Fibroblast of villous mesenchyme (primary cell): Measurements from ENCODE around the gene SGMS2. TPM values are rescaled to one million over a fixed set of nuclear protein-coding genes. Genes with fewer than 3 reads are reported as not detected.

Experiments
- DNase-seq: peaks from one replicate; pipeline ENCODE4 v3.0.0-alpha.2; 2010; ENCODE audit warnings: low read depth
- H3K4me3 ChIP-seq: 2 replicates; pipeline ENCODE4 v1.5.1; 2011; ENCODE audit warnings: low read depth, mild to moderate bottlenecking, low read length
- total RNA-seq: library from RNA; depleted of rRNA; stranded (reverse); fragments of >200 nt; gene quantifications from 2 replicates; pipeline ENCODE4 v1.2.3, GENCODE V29; 2012
- TF ChIP-seq, protein P1 (sequence below): IDR thresholded peaks from 2 replicates; pipeline ENCODE4 v1.5.1; 2012; ENCODE audit warnings: low read depth, mild to moderate bottlenecking, low read length; ENCODE audit not compliant: insufficient read depth

Gene SGMS2
- total RNA-seq, 1 donor: 186 TPM

DNA sequence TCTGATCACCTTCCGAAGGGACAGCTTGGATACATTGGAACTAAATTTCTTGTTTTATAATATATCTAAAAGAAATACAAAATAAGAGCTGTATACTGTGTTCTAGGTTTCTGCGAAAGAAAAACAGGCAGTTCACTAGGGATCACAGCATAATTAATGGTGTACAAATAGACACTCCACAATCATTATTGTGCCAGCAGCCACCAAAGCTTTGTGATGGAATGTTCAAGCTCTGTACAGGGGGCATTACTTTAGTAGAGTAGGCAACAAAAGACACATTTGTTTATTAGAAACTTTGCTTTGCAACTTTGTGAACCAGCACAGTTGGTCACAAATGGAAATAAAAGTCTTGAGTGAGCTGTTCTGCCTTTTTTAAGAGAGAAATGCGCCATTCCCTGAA lies 49.3 kb downstream of the SGMS2 start:
- TF ChIP-seq, protein P1, sequence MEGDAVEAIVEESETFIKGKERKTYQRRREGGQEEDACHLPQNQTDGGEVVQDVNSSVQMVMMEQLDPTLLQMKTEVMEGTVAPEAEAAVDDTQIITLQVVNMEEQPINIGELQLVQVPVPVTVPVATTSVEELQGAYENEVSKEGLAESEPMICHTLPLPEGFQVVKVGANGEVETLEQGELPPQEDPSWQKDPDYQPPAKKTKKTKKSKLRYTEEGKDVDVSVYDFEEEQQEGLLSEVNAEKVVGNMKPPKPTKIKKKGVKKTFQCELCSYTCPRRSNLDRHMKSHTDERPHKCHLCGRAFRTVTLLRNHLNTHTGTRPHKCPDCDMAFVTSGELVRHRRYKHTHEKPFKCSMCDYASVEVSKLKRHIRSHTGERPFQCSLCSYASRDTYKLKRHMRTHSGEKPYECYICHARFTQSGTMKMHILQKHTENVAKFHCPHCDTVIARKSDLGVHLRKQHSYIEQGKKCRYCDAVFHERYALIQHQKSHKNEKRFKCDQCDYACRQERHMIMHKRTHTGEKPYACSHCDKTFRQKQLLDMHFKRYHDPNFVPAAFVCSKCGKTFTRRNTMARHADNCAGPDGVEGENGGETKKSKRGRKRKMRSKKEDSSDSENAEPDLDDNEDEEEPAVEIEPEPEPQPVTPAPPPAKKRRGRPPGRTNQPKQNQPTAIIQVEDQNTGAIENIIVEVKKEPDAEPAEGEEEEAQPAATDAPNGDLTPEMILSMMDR: no peak

DNA sequence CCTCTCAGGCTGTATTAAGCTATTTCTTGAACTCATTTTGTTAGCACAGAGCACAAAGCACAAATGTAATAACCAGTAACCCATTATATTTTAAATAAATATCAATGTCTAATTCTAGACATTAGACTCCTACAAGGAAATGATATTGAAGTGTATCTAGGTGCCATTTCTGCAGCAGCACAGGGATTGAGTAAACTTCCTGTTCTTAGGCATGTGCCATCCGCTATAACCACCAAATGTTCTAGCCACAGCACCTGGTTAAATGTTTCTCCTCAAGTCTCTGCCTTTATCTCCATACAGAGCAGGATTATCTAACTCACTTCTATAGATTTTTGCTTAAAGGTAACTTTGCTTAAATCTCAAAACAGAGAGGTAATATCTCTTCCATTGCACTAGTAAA lies 51.4 kb downstream of the SGMS2 start:
- no peak overlapping the region for H3K4me3 ChIP-seq
- peak; percentile 34 for DNase-seq
- TF ChIP-seq, protein P1: no peak

More for the DNA sequence above, 49.3 kb downstream of the SGMS2 start:
- H3K4me3 ChIP-seq: no peak overlapping the region
- no peak for DNase-seq

DNA sequence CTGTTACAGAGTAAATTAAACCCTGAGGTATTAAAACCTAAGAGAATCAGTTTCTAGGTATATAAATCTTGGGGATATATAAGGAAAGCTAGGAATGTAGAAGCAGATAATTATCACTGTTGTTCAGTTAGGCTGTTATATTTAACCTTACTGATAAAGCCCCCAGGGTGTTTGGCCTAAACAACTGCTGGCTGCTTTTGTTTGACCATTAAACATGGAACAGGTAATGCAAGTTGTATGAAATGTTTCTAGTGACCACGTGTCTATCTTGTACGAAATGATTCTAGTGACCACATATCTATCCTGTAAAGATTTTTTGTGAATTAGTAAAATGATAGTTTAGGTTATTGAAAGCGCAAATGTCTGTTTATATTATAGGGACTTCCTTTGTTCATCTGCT lies 52.6 kb downstream of the SGMS2 start:
- TF ChIP-seq, protein P1: no peak
- H3K4me3 ChIP-seq: no peak overlapping the region
- no peak for DNase-seq

DNA sequence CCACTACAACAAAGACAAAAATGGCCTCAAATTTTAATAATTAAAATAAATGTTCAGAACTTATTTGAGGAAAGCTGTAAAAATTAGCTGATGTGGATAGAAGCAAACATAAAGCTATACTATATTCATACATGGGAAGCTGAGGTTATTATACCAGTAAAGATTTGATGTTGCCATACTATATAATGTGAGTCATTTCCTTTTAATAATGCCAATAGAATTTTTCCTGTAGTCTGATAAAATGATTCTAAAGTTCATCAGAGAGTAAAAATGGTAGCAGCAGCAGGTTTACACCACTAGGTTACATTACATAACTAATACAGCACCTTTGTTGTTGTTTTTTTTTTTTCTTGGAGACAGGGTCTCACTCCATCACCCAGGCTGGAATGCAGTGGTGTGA lies 61.1 kb downstream of the SGMS2 start:
- H3K4me3 ChIP-seq: no peak overlapping the region
- no peak for DNase-seq
- TF ChIP-seq, protein P1: no peak

DNA sequence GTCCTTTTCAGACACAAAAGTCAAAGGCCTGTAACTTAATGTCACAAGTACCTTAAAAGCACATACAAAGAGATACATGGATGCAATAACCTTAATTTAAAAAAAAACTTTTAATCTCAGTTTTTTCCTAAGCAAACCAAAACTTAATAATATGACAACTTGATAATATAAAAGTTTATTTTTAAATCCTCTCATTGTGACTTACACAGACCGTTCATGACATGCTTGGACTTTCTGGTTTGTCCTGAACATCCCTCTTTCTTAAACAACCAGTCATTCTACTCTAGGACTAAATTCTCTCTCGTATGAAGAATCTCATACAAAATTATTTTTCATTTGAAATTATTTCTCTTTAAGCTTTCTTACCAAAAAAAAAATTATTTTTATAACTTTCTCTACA lies 63.5 kb downstream of the SGMS2 start:
- TF ChIP-seq, protein P1: no peak
- no peak for DNase-seq
- H3K4me3 ChIP-seq: no peak overlapping the region

DNA sequence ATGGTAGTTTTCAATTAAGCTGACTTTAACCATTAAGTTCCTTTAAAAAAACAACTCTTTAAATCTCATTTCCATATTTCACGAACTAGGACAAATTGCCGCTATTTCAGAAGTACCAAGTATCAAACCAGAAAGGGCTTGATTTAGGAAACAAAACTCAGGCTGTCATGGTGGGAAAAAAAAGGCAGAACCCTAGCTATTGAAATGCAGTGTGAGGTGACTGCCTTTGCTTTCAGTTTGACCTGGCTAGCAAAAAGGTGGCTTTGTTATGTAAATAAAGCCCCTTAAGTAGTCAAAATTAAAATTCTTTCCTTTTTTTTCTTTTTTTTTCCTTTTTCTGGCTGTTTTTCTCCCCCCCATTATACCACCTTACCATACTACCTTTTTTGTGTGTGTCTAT lies 66.0 kb downstream of the SGMS2 start:
- no peak overlapping the region for H3K4me3 ChIP-seq
- TF ChIP-seq, protein P1: no peak
- DNase-seq: no peak

DNA sequence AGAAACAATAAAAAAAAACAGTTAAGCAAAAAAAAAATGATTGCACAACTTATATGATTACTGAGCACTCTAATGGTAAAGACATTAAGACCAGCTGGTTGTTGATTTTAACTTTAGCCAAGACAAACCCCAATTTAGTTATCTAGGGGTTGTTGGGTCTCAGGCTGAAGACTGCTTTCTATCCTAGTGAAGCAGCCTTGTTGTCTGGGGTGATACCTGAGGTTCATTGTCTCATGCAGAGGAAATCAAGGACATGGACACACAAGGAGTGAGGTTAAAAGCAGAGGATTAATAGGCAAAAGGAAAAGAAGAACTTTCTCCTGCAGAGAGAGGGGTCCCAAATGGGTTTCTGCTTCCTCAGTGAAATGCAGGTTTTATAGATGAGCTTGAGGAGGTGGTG lies 66.6 kb downstream of the SGMS2 start:
- H3K4me3 ChIP-seq: no peak overlapping the region
- TF ChIP-seq, protein P1: no peak
- no peak for DNase-seq
